ENCODE measurements around the gene RABGAP1L.

Gene RABGAP1L

DNA sequence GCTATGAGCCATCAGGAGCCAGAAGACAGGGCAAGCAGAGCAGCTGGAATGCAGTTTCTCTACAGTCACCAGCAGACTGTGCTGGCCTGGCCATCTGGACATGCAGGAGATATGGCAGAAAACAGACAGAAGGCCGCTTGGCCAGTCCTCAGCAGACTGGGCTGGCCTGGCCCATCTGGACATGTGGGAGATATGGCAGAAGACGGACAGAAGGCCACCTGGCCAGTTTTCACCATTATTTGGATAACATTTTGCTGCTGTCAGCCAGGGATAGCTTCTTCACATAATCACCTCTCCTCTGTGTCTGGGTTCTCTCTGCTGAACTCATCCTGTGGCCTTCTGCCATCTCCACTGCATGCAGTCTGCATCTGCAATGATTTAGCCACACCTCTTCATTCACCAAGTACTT, 815.4 kb downstream of the RABGAP1L start:
- no peak for DNase-seq (ENCODE audit: low read depth, low spot score)
- no peak overlapping the region for H3K4me3 ChIP-seq (ENCODE audit: low read depth, low read length)
- ChIA-PET POLR2A (no interaction called here), CTCF (interaction anchor here (1.4 to 1.9 kb wide), 3 partner anchors 9 to 17 kb away, joined by 3 to 6 read pairs (median 5); no protein-coding TSS in a partner anchor)
- TF ChIP-seq, protein P1, sequence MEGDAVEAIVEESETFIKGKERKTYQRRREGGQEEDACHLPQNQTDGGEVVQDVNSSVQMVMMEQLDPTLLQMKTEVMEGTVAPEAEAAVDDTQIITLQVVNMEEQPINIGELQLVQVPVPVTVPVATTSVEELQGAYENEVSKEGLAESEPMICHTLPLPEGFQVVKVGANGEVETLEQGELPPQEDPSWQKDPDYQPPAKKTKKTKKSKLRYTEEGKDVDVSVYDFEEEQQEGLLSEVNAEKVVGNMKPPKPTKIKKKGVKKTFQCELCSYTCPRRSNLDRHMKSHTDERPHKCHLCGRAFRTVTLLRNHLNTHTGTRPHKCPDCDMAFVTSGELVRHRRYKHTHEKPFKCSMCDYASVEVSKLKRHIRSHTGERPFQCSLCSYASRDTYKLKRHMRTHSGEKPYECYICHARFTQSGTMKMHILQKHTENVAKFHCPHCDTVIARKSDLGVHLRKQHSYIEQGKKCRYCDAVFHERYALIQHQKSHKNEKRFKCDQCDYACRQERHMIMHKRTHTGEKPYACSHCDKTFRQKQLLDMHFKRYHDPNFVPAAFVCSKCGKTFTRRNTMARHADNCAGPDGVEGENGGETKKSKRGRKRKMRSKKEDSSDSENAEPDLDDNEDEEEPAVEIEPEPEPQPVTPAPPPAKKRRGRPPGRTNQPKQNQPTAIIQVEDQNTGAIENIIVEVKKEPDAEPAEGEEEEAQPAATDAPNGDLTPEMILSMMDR (IDR thresholded peaks at IDR 0.05; ENCODE audit: insufficient read depth, low read length, missing control alignments) = no peak

DNA sequence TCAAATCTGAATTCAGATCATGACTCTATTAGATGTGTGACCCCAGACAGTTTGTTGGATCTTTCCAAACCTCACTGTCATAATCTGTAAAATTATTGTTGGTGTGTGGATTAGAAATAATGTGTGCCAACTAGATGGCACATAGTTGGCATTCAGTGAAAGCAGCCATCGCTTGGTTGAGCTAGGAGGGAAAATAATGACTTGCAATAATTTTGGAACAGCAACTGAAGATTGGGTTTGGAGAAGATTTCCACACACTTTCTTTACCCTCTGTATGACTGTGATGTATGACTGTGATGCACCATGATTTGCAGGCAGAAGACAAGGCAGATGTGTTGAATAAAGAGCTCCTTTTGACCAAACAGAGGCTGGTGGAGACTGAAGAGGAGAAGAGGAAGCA, 816.4 kb downstream of the RABGAP1L start:
- ChIA-PET POLR2A (interaction anchor here (2.3 kb wide), 1 partner anchor 24 kb away, joined by 8 read pairs; the partner anchor contains the start of gene CACYBP), CTCF (interaction anchor here (1.2 to 1.9 kb wide), 4 partner anchors 8 to 193 kb away, joined by 3 to 6 read pairs (median 4); no protein-coding TSS in a partner anchor)
- no peak for DNase-seq (ENCODE audit: low read depth, low spot score)
- TF ChIP-seq, protein P1 (IDR thresholded peaks at IDR 0.05; ENCODE audit: insufficient read depth, low read length, missing control alignments) = no peak
- H3K4me3 ChIP-seq (ENCODE audit: low read depth, low read length) = no peak overlapping the region

DNA sequence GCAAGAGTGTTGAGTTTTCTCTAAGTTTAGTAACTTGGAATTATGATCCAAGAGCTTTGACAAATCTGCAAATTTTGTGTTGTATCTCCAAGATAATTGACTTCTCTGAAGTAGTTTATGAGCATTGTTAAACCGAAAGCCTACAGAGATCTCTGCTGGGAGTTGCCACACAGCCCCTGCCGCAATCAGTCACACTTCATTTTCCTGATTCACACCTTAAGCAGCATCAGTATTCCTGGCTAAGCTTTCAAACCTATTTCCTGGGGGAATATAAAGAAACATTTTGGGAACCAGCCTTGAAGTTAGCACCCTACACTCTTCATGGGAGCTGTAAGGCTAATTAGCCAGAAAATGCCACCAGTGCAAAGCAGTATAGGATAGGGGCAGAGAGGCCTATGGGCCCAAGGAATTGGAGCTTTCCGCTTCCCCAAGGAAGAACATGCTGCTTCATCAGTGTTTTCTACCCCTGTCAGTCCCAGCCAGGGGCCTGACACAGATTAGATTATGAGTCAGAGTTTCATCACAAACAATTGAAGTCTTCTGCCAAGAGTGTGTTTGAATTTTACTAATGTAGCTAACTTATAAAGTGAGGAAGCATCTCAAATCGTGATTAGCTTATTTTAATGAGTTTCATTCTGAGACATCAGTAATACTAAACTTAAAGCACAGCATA, 817.3 kb downstream of the RABGAP1L start:
- CTCF ChIA-PET = interaction anchor here (0.7 to 1.3 kb wide), 4 partner anchors 10 to 206 kb away, joined by 3 to 4 read pairs (median 3); no protein-coding TSS in a partner anchor
- TF ChIP-seq, protein P1 (IDR thresholded peaks at IDR 0.05; ENCODE audit: insufficient read depth, low read length, missing control alignments) = no peak
- POLR2A ChIA-PET = interaction anchor here (2.3 kb wide), 1 partner anchor 23 kb away, joined by 8 read pairs; the partner anchor contains the start of gene CACYBP
- H3K4me3 ChIP-seq (ENCODE audit: low read depth, low read length) = no peak overlapping the region
- DNase-seq (ENCODE audit: low read depth, low spot score) = no peak

DNA sequence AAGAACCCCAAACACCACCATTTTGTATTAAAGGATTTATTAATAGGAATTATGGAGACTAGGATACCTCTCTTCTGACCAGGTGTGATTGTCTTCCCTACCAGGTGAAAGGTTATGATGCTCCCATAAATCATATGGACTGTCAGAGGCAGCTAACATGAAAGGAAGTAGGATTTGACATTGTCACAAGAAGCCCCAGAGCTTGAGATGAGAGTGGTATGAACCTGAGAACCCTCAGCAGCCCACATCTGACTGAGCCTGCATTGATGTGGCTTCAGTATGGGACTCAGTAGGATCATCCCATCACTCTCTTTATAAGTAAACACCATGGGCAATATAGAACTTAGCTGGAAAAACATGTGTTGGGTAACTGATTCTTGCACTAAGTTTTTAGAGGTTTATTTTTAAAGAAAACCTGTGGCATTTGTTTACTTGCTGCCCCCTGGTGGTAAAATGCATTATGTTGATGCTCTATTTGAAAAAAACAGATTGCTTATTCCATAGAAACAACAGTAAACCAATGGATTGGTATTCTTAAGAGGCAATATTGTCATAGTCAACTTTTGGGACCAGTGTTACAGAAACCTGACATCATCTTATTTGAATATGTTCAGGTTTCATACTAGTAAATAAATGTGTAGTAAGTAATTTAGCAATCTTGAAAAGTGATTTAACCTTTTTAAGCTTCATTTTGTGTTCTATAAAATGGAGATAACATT, 823.8 kb downstream of the RABGAP1L start:
- H3K4me3 ChIP-seq (ENCODE audit: low read depth, low read length) = no peak overlapping the region
- TF ChIP-seq, protein P1 (IDR thresholded peaks at IDR 0.05; ENCODE audit: insufficient read depth, low read length, missing control alignments) = peak; percentile 12
- DNase-seq (ENCODE audit: low read depth, low spot score) = no peak
- ChIA-PET POLR2A (no interaction called here), CTCF (interaction anchor here (0.7 to 7.2 kb wide), 18 partner anchors 8 to 257 kb away, joined by 3 to 85 read pairs (median 6); no protein-coding TSS in a partner anchor)

DNA sequence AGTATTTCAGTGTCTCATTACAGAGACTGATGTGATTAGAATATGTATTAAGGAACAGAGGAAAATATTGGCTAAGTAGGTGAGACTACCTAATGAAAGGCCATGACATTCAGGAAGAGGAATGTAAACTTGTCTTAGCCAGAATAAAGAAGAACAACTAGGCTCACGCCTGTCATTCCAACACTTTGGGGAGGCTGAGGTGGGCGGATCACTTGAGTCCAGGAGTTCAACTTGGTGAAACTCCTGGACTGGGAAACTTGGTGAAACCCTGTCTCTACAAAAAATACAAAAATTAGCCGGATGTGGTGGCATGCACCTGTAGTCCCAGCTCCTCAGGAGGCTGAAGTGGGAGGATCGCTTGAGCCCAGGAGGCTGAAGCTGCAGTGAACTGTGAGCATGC, 825.6 kb downstream of the RABGAP1L start:
- ChIA-PET CTCF (interaction anchor here (1.2 to 7.2 kb wide), 4 partner anchors 10 to 218 kb away, joined by 5 to 85 read pairs (median 8); no protein-coding TSS in a partner anchor), POLR2A (no interaction called here)
- DNase-seq (ENCODE audit: low read depth, low spot score) = no peak
- TF ChIP-seq, protein P1 (IDR thresholded peaks at IDR 0.05; ENCODE audit: insufficient read depth, low read length, missing control alignments) = no peak
- no peak overlapping the region for H3K4me3 ChIP-seq (ENCODE audit: low read depth, low read length)

DNA sequence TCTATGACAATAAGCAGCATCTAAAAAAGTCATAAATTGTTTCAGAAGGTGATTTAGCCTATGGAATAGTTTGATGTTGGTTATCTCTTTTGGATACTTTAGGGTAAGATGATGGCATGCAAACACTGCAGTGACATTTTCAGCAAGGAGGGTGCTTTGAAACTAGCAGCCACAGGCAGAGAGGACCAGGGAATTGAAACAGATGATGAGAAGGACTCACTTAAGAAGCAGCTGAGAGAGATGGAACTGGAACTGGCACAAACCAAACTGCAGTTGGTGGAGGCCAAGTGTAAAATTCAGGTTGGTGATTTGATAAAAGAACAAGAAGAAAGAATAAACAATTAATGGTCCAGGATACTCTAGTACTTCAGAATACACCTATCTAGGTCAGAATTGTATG, 829.2 kb downstream of the RABGAP1L start:
- DNase-seq (ENCODE audit: low read depth, low spot score) = no peak
- no peak overlapping the region for H3K4me3 ChIP-seq (ENCODE audit: low read depth, low read length)
- CTCF ChIA-PET = interaction anchor here (2.4 kb wide), 1 partner anchor 10 kb away, joined by 22 read pairs; no protein-coding TSS in a partner anchor
- TF ChIP-seq, protein P1 (IDR thresholded peaks at IDR 0.05; ENCODE audit: insufficient read depth, low read length, missing control alignments) = no peak
- POLR2A ChIA-PET = no interaction called here
